ENCODE data around the gene MED17.
"Not testable (repeated sequence)": the region's sequence is repeated elsewhere in the genome, so short reads cannot be mapped to it uniquely, and the experiment has no call there.

The MED17 gene

GRCh38 chr11:93743291-93743690 is 40.8 kb upstream of the MED17 start:
- TF ChIP-seq CTCF (IDR thresholded peaks at IDR 0.05; ENCODE audit: insufficient read depth, low read length, missing control alignments), result no peak
- H3K4me3 ChIP-seq (ENCODE audit: low read depth, low read length), result no peak overlapping the region
- ChIA-PET POLR2A (no interaction called here), CTCF (no interaction called here)
- DNase-seq (ENCODE audit: low read depth, low spot score), result no peak

GRCh38 chr11:93744669-93745004 is 39.4 kb upstream of the MED17 start:
- H3K4me3 ChIP-seq (ENCODE audit: low read depth, low read length), result no peak overlapping the region
- ChIA-PET POLR2A (no interaction called here), CTCF (no interaction called here)
- TF ChIP-seq CTCF (IDR thresholded peaks at IDR 0.05; ENCODE audit: insufficient read depth, low read length, missing control alignments), result no peak
- DNase-seq (ENCODE audit: low read depth, low spot score), result no peak

- H3K4me3 ChIP-seq (ENCODE audit: low read depth, low read length); CTCF ChIA-PET; DNase-seq (ENCODE audit: low read depth, low spot score); POLR2A ChIA-PET: not testable (repeated sequence)
Measured at GRCh38 chr11:93745005-93745755, 38.9 kb upstream of the MED17 start.

GRCh38 chr11:93746101-93746500 is 38.0 kb upstream of the MED17 start:
- H3K4me3 ChIP-seq (ENCODE audit: low read depth, low read length), result no peak overlapping the region
- ChIA-PET CTCF (no interaction called here), POLR2A (no interaction called here)
- TF ChIP-seq CTCF (IDR thresholded peaks at IDR 0.05; ENCODE audit: insufficient read depth, low read length, missing control alignments), result no peak
- DNase-seq (ENCODE audit: low read depth, low spot score), result no peak

GRCh38 chr11:93747122-93747521 is 37.0 kb upstream of the MED17 start:
- no peak overlapping the region for H3K4me3 ChIP-seq (ENCODE audit: low read depth, low read length)
- TF ChIP-seq CTCF (IDR thresholded peaks at IDR 0.05; ENCODE audit: insufficient read depth, low read length, missing control alignments), result no peak
- ChIA-PET CTCF (no interaction called here), POLR2A (no interaction called here)
- DNase-seq (ENCODE audit: low read depth, low spot score), result no peak

- no peak overlapping the region for H3K4me3 ChIP-seq (ENCODE audit: low read depth, low read length)
- ChIA-PET POLR2A (interaction anchor here (1.6 kb wide), 1 partner anchor 10 kb away, joined by 10 read pairs; the partner anchor contains the start of genes C11orf54 and TAF1D), CTCF (no interaction called here)
- TF ChIP-seq CTCF (IDR thresholded peaks at IDR 0.05; ENCODE audit: insufficient read depth, low read length, missing control alignments), result no peak
- no peak for DNase-seq (ENCODE audit: low read depth, low spot score)
Measured at GRCh38 chr11:93751001-93751400, 33.1 kb upstream of the MED17 start.

GRCh38 chr11:93753241-93753640 is 30.8 kb upstream of the MED17 start:
- no peak overlapping the region for H3K4me3 ChIP-seq (ENCODE audit: low read depth, low read length)
- DNase-seq (ENCODE audit: low read depth, low spot score), result no peak
- ChIA-PET POLR2A (no interaction called here), CTCF (no interaction called here)
- TF ChIP-seq CTCF (IDR thresholded peaks at IDR 0.05; ENCODE audit: insufficient read depth, low read length, missing control alignments), result no peak
